Fibroblast of the aortic adventitia (primary cell): ENCODE measurements around the gene ITCH. TPM values are rescaled to one million over a fixed set of nuclear protein-coding genes. Genes with fewer than 3 reads are reported as not detected.
"Not testable (repeated sequence)": the region's sequence is repeated elsewhere in the genome, so short reads cannot be mapped to it uniquely, and the experiment has no call there.

Experiments used
- DNase-seq: peaks from one replicate; pipeline ENCODE4 v3.0.0-alpha.2; 2010; ENCODE audit warnings: low read depth
- H3K4me3 ChIP-seq: 2 replicates; pipeline ENCODE4 v1.5.1; 2011; ENCODE audit warnings: low read depth, mild to moderate bottlenecking, control low read depth, low read length, moderate library complexity
- total RNA-seq: library from RNA; depleted of rRNA; stranded (reverse); fragments of >200 nt; gene quantifications from 2 replicates; pipeline ENCODE4 v1.2.3, GENCODE V29; 2012; ENCODE audit warnings: low replicate concordance
- TF ChIP-seq, protein P1 (sequence below): IDR thresholded peaks from 2 replicates; pipeline ENCODE4 v1.5.1; 2011; ENCODE audit warnings: mild to moderate bottlenecking, low read length, control low read depth, inconsistent platforms; ENCODE audit not compliant: insufficient read depth

The ITCH gene
- total RNA-seq, 1 donor: 70.7 TPM

DNA sequence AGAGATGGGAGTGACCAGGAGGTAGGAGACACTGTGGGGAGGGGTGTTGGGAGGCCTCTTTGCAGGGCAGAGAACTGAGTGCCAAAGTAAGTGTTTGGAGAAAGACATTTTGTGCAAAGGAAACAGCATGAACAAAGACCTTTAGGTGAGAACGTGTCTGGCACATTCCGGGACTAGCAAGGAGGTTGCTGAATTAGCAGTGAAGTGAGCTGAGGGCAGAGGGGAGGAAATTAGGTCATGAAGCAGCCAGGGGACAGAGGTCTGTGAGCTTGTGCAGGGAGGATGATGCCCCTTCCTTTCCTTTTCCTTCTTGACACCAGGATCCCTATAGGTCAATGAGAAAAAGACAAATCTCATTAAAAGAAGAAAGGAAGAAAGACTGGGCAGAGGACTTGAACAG, 38.5 kb upstream of the ITCH start:
- H3K4me3 ChIP-seq: no peak overlapping the region
- no peak for DNase-seq
- TF ChIP-seq, protein P1, sequence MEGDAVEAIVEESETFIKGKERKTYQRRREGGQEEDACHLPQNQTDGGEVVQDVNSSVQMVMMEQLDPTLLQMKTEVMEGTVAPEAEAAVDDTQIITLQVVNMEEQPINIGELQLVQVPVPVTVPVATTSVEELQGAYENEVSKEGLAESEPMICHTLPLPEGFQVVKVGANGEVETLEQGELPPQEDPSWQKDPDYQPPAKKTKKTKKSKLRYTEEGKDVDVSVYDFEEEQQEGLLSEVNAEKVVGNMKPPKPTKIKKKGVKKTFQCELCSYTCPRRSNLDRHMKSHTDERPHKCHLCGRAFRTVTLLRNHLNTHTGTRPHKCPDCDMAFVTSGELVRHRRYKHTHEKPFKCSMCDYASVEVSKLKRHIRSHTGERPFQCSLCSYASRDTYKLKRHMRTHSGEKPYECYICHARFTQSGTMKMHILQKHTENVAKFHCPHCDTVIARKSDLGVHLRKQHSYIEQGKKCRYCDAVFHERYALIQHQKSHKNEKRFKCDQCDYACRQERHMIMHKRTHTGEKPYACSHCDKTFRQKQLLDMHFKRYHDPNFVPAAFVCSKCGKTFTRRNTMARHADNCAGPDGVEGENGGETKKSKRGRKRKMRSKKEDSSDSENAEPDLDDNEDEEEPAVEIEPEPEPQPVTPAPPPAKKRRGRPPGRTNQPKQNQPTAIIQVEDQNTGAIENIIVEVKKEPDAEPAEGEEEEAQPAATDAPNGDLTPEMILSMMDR: no peak

DNA sequence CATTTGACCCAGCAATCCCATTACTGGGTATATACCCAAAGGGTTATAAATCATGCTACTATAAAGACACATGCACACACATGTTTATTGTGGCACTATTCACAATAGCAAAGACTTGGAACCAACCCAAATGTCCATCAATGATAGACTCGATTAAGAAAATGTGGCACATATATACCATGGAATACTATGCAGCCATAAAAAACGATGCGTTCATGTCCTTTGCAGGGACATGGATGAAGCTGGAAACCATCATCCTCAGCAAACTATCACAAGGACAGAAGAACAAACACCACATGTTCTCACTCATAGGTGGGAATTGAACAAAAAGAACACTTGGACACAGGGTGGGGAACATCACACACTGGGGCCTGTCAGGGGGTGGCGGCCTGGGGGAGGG, 34.9 kb upstream of the ITCH start:
- H3K4me3 ChIP-seq, DNase-seq: not testable (repeated sequence)

DNA sequence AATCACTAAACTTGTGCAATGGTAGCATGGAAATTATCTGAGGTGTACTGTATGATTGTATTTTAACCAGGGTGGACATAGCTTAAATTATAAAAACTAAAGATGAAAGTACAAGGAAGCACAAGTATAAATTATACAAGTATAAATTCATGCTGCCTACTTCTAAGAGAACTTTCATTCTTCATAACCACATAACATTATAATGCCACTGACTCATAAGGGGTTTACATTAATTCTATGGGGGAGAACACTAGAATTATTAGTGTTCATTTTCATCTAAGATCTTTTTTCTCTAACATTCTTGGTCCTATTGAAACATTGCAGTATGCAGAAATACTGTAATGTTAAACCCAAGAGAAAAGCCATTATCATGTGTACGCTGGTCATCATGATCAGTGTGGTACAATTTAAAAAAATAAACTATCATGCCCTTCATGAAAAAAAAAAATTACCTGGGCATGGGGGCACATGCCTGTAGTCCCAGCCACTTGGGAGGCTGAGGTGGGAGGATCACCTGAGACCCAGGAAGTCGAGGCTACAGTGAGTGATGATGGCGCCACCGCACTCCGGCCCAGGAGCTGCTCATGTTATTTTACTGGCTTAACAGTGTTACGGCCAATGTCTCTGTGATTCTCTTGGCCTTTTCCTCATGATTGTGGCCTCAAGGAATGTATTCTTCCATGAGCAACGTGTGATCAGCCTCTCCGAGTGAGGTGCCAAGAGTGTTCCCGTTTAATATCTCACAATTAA, 34.0 kb upstream of the ITCH start:
- DNase-seq: no peak
- TF ChIP-seq, protein P1: no peak

DNA sequence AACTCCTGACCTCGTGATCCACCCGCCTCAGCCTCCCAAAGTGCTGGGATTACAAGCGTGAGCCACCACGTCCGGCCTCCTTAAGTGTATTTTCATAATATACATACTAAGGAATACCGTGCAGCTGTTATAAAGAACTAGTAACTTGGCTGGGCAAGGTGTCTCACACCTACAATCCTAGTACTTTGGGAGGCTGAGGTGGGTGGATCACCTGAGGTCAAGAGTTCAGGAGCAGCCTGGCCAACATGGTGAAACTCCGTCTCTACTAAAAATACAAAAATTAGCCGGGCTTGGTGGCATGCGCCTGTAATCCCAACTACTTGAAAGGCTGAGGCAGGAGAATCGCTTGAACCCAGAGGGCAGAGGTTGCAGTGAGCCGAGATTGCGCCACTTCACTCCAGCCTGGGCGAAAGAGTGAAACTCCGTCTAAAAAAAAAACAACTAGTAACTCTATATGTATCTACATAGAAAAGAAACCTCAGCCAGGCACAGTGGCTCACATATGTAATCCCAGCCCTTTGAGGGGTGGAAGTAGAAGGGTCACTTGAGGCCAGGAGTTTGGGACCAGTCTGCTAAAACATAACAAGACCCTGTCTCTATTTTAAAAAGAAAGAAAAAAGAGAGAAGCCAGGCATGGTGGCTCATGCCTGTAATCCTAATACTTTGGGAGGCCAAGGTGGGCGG, 32.1 kb upstream of the ITCH start:
- H3K4me3 ChIP-seq, DNase-seq: not testable (repeated sequence)

More for the DNA sequence above, 34.0 kb upstream of the ITCH start:
- no peak overlapping the region for H3K4me3 ChIP-seq

DNA sequence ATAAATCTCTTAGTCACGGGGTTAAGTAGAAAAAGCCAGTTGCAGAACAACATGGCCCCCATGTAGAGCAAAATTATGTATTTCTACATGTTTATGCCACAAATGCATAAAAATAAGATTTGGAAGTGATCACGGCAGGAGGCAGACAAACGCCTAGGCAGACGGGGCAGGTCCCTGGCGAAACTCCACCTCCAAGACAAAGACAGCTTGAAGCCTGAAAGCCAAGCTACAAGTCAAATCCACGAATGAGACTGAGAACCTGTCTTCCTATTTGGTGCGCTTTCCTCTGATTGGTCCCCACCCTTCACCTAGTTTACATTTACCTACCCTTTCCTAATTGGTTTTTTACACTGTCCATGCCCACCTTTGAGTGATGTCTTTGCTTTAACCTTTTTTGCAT, 31.2 kb upstream of the ITCH start:
- no peak overlapping the region for H3K4me3 ChIP-seq
- no peak for DNase-seq
- TF ChIP-seq, protein P1: no peak

DNA sequence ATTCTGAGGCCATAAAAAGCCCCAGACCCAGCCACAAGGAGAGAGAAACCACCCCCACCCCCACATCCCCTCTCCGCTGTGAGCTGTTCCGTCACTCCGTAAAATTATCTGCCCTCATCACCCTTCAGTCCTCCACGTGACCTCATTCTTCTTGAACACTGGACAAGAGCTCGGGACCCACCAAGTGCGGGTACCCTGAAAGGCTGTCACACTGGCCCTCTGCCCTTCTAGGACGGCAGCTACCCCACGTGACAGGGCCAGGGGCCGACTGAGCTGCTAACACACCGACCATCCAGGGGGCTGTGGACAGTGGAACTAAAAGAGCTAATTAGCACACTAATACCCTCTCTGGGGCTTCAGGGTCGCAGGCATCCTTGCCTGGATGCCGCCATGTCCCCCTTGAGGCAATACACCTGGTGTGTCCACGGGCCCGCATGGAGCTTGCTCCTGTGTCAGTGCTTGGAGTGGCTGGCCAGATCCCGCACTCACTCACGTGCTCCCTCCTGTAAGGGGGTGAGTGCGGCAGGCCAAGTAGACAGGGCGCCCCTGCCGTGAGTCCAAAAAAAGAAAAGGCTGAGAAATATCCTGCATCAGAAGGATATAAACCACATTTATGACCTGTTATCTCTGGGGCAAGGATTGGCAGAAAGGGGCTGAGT, 30.7 kb upstream of the ITCH start:
- TF ChIP-seq, protein P1: no peak
- DNase-seq: no peak

DNA sequence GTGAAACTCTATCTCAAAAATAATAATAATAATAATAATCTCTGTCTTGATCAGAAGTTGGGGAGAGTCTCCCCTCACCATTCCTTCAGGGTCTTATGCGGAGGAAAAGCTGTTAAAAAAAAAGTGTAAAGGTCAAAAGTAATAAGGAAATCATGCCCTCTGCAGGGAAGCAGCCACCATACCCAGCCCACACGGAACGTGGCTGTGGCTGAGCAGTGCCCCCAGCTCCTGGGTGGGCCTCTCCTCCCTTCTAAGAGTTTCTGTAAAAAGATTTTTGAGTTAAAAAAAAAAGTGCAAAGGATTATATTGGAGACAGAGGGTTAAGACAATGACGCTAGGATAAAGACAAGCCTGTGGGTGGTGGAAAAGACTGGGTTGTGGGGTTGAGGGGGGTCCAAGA, 29.3 kb upstream of the ITCH start:
- H3K4me3 ChIP-seq: no peak overlapping the region
- DNase-seq: no peak
- TF ChIP-seq, protein P1: no peak

More for the DNA sequence above, 30.7 kb upstream of the ITCH start:
- H3K4me3 ChIP-seq: no peak overlapping the region
